Measurements from ENCODE around the gene PLCB2. TPM values are rescaled to one million over a fixed set of nuclear protein-coding genes. Genes with fewer than 3 reads are reported as not detected.

The PLCB2 gene
- total RNA-seq, 1 donor from 2014 or later, result 9.8 TPM

DNA sequence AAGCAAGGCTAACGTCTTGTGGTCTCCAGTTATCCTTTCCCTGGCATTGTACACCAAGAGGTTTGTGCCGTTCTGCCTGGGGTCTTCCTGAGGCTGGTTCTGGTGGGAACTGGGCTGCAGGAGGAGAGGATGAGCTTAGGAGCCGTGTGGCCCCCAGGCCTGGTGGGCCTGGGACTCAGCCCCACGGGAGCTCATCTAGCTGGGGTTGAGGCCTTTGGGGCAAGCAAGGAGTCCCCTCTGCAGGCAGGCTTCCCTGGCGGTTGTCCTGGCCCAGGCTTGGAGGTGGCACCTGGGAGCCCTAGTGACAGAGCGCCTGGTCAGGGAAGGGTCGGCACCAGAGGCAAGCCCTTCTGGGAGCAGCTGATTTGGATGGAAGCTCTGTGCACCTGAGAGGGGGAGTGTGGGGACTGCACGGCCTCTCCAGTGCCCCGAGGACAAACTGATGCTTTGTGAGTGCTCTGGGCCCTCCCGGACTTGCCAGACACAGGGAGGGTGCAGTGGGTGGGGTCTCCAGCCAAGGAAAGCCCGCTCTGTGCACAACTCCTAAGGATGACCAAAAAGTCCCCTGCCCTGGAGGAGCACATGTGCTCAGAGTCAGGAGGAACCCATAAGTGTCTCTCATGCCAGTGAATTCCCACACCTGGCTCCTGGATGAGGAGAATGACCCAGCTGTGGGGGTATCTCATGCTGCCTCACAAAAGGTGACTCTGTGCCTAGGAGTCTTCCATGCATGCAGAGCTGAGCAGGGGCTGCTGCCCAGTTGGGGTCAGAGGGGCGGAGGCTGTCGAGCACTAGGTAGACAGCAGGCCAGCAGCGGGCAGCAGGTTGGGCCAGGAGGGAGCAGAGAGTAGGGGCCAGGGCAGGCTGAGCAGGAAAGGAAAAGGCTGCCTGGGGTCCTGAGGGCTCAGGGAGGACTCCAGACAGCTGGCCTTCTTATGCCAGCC is 66.2 kb downstream of the PLCB2 start:
- Mint-ChIP-seq H3K9me3 (no peaks in the 10 kb centered on the region), H3K27me3 (ENCODE audit: low read depth) (peaks cover 4% of the 10 kb centered on the region), H3K4me1 (peaks cover 37% of the 10 kb centered on the region), H3K27ac (no peak overlapping the region), H3K4me3 (no peak overlapping the region), H3K36me3 (no peaks in the 10 kb centered on the region)
- TF ChIP-seq, protein P1, sequence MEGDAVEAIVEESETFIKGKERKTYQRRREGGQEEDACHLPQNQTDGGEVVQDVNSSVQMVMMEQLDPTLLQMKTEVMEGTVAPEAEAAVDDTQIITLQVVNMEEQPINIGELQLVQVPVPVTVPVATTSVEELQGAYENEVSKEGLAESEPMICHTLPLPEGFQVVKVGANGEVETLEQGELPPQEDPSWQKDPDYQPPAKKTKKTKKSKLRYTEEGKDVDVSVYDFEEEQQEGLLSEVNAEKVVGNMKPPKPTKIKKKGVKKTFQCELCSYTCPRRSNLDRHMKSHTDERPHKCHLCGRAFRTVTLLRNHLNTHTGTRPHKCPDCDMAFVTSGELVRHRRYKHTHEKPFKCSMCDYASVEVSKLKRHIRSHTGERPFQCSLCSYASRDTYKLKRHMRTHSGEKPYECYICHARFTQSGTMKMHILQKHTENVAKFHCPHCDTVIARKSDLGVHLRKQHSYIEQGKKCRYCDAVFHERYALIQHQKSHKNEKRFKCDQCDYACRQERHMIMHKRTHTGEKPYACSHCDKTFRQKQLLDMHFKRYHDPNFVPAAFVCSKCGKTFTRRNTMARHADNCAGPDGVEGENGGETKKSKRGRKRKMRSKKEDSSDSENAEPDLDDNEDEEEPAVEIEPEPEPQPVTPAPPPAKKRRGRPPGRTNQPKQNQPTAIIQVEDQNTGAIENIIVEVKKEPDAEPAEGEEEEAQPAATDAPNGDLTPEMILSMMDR (IDR thresholded peaks at IDR 0.05; ENCODE audit: unreplicated experiment), result no peak
- DNase-seq (ENCODE audit: low spot score in 2 of 2, unreplicated experiment in 2 of 2), result no peak

DNA sequence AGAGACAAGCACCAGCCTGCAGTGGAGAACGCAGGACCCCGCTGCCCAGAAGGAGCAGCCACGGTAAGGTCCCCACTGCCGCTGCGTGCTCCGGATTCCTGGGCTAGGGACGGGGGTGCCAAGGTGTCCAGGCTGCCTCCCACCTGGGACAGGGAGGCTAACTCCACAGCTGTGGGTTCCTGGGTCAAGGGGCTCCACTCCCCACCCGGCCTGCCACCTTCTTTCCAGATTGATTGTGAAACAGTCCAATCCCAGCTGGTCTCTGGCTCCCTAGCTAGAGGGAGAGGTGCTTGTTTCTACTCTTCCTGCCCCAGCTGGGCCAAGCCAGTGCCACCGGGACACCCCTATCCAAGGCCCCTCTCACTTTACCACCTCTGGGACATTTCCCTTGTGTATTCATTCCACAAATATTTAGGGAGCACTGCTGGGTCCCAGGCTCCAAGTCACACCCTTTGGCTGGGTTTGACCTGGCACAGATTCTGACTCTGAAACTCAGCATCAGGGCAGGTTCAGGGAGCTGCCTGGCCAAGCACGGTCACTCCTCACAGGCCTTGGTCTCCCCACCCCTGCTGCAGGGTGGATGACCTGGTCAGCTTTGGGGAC is 67.0 kb downstream of the PLCB2 start:
- DNase-seq (ENCODE audit: low spot score in 2 of 2, unreplicated experiment in 2 of 2), result no peak
- Mint-ChIP-seq H3K9me3 (no peaks in the 10 kb centered on the region), H3K36me3 (no peaks in the 10 kb centered on the region), H3K4me3 (no peak overlapping the region), H3K27me3 (ENCODE audit: low read depth) (peaks cover 4% of the 10 kb centered on the region), H3K4me1 (peaks cover 31% of the 10 kb centered on the region), H3K27ac (no peak overlapping the region)
- TF ChIP-seq, protein P1 (IDR thresholded peaks at IDR 0.05; ENCODE audit: unreplicated experiment), result no peak

DNA sequence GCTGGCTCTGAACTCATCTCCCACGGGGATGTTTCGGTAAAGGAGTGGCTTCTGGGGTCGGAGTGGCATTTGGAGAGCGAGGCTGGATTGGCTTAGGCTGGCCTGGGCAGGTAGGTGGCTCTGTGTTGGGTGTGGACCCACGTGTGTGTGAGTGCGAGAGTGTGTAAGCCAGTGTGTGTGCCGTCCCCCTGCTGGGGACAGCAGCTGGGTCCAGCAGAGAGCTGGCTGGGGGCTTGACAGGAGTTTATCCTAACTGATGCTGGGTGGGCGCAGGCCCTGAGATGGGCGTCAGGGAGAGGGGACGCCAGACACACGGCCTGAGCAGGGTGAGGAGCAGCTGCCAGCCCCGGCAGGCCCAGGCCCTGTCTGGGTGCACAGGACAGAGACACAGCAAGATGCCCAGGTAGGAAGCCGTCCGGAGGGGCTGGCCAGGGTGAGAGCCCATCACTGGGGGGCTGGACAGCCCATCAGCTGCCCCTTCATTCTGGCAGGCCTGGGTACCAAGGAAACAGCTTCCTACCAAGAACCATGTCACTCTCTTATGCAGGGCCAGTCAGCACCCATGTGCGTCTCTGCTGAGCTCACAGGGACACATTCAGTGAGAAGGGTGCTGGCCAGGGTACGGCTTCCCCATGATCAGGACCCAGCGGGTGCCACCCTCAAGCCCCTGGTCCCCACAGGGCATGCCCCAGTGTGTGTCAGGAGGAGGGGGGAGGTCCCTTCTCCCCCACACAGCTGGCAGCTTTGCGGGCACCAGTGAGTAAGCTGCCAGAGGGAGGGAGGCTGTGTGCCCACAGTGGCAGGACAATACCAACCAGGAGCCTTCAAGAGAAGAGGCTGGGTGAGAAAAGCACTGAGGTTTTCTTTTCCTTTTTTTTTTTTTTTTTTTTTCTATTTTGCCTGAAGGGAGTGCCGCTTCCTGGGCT is 67.8 kb downstream of the PLCB2 start:
- Mint-ChIP-seq H3K9me3 (no peaks in the 10 kb centered on the region), H3K27ac (peak overlapping the region; percentile 57), H3K27me3 (ENCODE audit: low read depth) (peaks cover 4% of the 10 kb centered on the region), H3K4me1 (peaks cover 24% of the 10 kb centered on the region), H3K4me3 (peak overlapping the region; percentile 57), H3K36me3 (no peaks in the 10 kb centered on the region)
- TF ChIP-seq, protein P1 (IDR thresholded peaks at IDR 0.05; ENCODE audit: unreplicated experiment), result no peak
- no peak for DNase-seq (ENCODE audit: low spot score in 2 of 2, unreplicated experiment in 2 of 2)

DNA sequence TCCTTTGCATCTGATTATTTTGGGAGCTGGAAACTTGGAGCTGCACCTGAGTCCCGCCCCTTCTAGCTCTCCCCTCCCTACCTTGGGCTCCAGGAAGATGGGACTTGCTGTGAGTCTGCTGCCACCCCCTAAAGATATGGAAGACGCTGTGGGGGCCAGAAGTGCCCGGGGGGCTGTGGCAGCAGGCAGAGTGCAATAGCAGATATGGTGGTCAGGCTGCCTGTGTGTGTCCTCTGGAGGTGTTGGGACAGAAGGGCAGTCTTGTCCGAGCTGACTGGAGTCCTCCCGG is 68.4 kb downstream of the PLCB2 start:
- Mint-ChIP-seq H3K4me3 (peak overlapping the region; percentile 57), H3K27ac (peak overlapping the region; percentile 57), H3K4me1 (peaks cover 20% of the 10 kb centered on the region), H3K36me3 (no peaks in the 10 kb centered on the region), H3K27me3 (ENCODE audit: low read depth) (peaks cover 4% of the 10 kb centered on the region), H3K9me3 (no peaks in the 10 kb centered on the region)
- TF ChIP-seq, protein P1 (IDR thresholded peaks at IDR 0.05; ENCODE audit: unreplicated experiment), result no peak
- DNase-seq (ENCODE audit: low spot score in 2 of 2, unreplicated experiment in 2 of 2), result no peak

DNA sequence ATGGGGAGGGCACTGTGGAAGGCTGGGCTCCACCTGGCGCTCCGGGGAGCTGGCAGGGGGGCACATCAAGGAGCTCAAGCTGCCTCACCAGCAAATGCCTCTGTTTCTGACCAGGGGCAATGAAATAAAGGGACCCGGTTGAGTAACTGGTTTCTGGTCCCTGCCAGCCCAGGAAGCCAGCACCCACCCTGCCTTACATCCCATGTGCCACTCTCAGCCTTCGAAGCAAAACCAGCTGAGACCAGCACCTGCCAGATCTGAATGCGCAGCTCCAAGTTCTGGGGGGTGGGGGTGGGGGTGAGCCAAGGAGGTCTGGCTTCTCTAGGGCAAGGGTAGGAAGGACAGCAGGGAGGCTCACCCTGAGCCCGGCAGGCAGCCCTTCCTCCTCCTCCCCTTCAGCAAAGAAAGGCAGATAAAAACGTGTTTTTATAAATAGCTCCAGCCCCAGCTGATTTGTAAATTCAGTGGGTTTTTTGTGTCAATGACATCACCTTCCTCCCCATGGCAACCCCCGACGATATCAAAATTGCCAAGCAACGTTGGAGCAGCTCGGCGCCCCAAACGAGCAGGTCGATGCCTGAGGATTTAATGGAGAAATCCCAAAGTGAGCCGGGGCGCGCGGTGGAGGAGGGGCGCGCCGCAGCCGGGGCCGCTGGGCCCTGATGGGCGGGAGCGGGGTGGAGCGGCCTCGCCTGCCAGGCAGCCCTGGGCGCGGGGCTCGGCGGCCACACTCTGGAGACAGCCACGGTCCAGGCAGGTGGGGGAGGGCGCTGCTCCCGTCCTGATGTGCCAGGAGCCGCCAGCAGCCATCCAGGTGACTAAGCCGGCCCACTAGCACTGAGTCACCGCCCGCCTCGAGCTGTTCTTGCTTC is 69.0 kb downstream of the PLCB2 start, which contains the start of gene PAK6:
Gene PAK6 (plus strand): TSS at position 532 of the 872 bp plus-strand sequence. CDS start 25,723 bp downstream, outside the sequence.
- peaks cover 20% of the 10 kb centered on the region for H3K4me1 Mint-ChIP-seq
- peak within 1 kb of the TSS; percentile 57 for H3K4me3 Mint-ChIP-seq
- peak in 1 of 2 experiments; percentile 72 for DNase-seq (ENCODE audit: low spot score in 2 of 2, unreplicated experiment in 2 of 2)
- TF ChIP-seq, protein P1 (IDR thresholded peaks at IDR 0.05; ENCODE audit: unreplicated experiment), result no peak
- peak within 1 kb of the TSS; percentile 57 for H3K27ac Mint-ChIP-seq
- no peaks in the 10 kb centered on the region for H3K36me3 Mint-ChIP-seq
- H3K27me3 Mint-ChIP-seq (ENCODE audit: low read depth), result peaks cover 4% of the 10 kb centered on the region
- no peaks in the 10 kb centered on the region for H3K9me3 Mint-ChIP-seq

Measured in mesothelial cell of epicardium (in vitro differentiated cells).